A673 (cell line): ENCODE results near the gene GSX2. TPM values are rescaled to one million over a fixed set of nuclear protein-coding genes. Genes with fewer than 3 reads are reported as not detected.

Source experiments
- BruUV-seq: library from RNA; stranded (reverse); fragments of 400-500 nt; replicated peaks from 2 replicates; lab custom pipeline; 2021; lab: Mats Ljungman, UMichigan
- CTCF ChIA-PET: fragments of 300-600 bp; sonication (Branson Sonifier 250); formaldehyde crosslinking; loops from one replicate; lab custom pipeline; 2022; ENCODE audit warnings: antibody characterized with exemption; lab: Charles Lee
- POLR2A ChIA-PET: fragments of 300-600 bp; sonication (Branson Sonifier 250); formaldehyde crosslinking; loops from one replicate; lab custom pipeline; 2022; ENCODE audit warnings: antibody characterized with exemption; ENCODE audit not compliant: low non-redundant PET; lab: Charles Lee
- DNase-seq: peaks from one replicate; pipeline ENCODE4 v3.0.0-alpha.2; 2015; ENCODE audit warnings: low spot score
- H3K27ac ChIP-seq: fragments of 200-600 bp; sonication (generic); 2 replicates; pipeline ENCODE4 v1.5.1; 2016; ENCODE audit warnings: mixed run types, low read depth, mild to moderate bottlenecking, mixed read lengths, antibody characterized with exemption, low read length; ENCODE audit not compliant: poor library complexity, severe bottlenecking
- H3K27me3 ChIP-seq: fragments of 200-600 bp; sonication (generic); replicated peaks from 2 replicates; pipeline ENCODE4 v1.6.1; 2017; ENCODE audit warnings: mixed run types, low read depth, mild to moderate bottlenecking, mixed read lengths, antibody characterized with exemption, low read length; ENCODE audit not compliant: insufficient read depth, poor library complexity
- H3K36me3 ChIP-seq: fragments of 200-600 bp; sonication (generic); 2 replicates; pipeline ENCODE4 v1.6.1; 2016; ENCODE audit warnings: mixed run types, mild to moderate bottlenecking, mixed read lengths, antibody characterized with exemption, low read length; ENCODE audit not compliant: insufficient read depth, poor library complexity, severe bottlenecking
- H3K4me1 ChIP-seq: fragments of 200-600 bp; sonication (generic); 2 replicates; pipeline ENCODE4 v1.6.1; 2017; ENCODE audit warnings: mixed run types, mild to moderate bottlenecking, mixed read lengths, antibody characterized with exemption, low read length; ENCODE audit not compliant: insufficient read depth, poor library complexity, severe bottlenecking
- H3K4me3 ChIP-seq: fragments of 200-600 bp; sonication (generic); 2 replicates; pipeline ENCODE4 v1.5.1; 2016; ENCODE audit warnings: low read depth, mixed run types, mild to moderate bottlenecking, mixed read lengths, low read length; ENCODE audit not compliant: poor library complexity, severe bottlenecking
- H3K9me3 ChIP-seq: fragments of 200-600 bp; sonication (generic); 2 replicates; pipeline ENCODE4 v1.6.1; 2016; ENCODE audit warnings: mixed run types, low read depth, mild to moderate bottlenecking, mixed read lengths, antibody characterized with exemption, low read length; ENCODE audit not compliant: poor library complexity, severe bottlenecking
- EZH2 ChIP-seq: fragments of 200-600 bp; sonication (generic); IDR thresholded peaks from 2 replicates; pipeline ENCODE4 v1.6.1; 2017; ENCODE audit warnings: borderline replicate concordance, low read depth, mild to moderate bottlenecking, mixed read lengths, antibody characterized with exemption, low read length; ENCODE audit not compliant: poor library complexity, severe bottlenecking
- intact Hi-C: fragments of 100-400 bp; cut with micrococcal nuclease; formaldehyde crosslinking; loops from one replicate; pipeline ENCODE4 v1.10.0; 2022; ENCODE audit not compliant: unreplicated experiment
- total RNA-seq: library from RNA; stranded (reverse); gene quantifications from 2 replicates; pipeline ENCODE4 v1.2.3, GENCODE V29; 2021
- TF ChIP-seq, protein P1 (sequence below): fragments of 300-800, 200-600 bp; sonication (generic); conservative IDR thresholded peaks from 2 replicates; pipeline ENCODE4 v1.5.1; 2017; ENCODE audit warnings: low read depth, mild to moderate bottlenecking, antibody characterized with exemption, low read length, moderate library complexity, mixed read lengths

The GSX2 gene
- total RNA-seq, 1 experiment from 2014 or later = not detected

DNA sequence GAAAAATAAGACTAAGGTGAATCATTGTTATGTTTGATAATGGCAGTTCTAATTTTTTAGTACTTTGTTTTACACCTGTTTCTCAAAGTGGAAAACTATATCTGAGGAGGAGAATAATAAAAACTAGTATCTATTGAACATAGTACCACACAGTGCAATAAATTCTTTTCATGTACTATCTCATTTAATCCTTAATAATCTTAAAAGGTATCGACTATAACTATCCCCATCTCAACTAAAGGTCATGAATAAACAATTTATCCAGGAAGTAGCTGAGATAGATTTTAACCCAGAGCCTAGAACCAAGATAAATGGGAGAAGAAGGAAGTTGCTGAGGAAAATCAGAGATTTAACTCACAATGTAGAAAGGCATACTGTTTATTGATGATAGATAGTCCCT, 38.1 kb upstream of the GSX2 start:
- peaks cover 4% of the 10 kb centered on the region for H3K4me1 ChIP-seq
- BruUV-seq = no TSS peak
- H3K36me3 ChIP-seq = no peaks in the 10 kb centered on the region
- ChIA-PET POLR2A (no interaction called here), CTCF (no interaction called here)
- no peak overlapping the region for H3K27ac ChIP-seq
- no peaks in the 10 kb centered on the region for H3K9me3 ChIP-seq
- TF ChIP-seq, protein P1, sequence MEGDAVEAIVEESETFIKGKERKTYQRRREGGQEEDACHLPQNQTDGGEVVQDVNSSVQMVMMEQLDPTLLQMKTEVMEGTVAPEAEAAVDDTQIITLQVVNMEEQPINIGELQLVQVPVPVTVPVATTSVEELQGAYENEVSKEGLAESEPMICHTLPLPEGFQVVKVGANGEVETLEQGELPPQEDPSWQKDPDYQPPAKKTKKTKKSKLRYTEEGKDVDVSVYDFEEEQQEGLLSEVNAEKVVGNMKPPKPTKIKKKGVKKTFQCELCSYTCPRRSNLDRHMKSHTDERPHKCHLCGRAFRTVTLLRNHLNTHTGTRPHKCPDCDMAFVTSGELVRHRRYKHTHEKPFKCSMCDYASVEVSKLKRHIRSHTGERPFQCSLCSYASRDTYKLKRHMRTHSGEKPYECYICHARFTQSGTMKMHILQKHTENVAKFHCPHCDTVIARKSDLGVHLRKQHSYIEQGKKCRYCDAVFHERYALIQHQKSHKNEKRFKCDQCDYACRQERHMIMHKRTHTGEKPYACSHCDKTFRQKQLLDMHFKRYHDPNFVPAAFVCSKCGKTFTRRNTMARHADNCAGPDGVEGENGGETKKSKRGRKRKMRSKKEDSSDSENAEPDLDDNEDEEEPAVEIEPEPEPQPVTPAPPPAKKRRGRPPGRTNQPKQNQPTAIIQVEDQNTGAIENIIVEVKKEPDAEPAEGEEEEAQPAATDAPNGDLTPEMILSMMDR = no peak
- TF ChIP-seq EZH2 = no peak
- no peak for DNase-seq
- no peak overlapping the region for H3K4me3 ChIP-seq
- intact Hi-C loops = no loop called here
- no peaks in the 10 kb centered on the region for H3K27me3 ChIP-seq

DNA sequence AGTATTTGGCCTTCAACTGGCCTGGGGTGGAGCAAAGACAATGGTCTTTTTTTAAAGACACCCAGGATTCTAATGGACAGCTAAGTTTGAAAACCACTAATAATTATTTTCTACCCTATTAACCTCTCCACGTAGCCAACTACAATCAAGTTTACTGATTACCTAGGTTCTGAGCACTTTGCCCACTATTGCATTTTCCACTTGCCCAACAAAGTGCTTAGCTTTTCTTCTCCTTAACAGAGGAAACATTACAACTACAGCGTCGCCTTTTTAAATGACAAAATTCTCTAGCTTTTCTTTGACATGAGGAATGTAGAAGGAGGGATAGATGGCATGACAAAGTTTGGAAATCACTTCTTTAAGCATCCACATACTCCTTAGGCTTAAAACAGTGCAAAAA, 37.6 kb upstream of the GSX2 start:
- H3K9me3 ChIP-seq = no peaks in the 10 kb centered on the region
- H3K36me3 ChIP-seq = no peaks in the 10 kb centered on the region
- TSS peak; percentile 27 for BruUV-seq
- no peaks in the 10 kb centered on the region for H3K27me3 ChIP-seq
- DNase-seq = no peak
- peak overlapping the region; percentile 73 for H3K4me3 ChIP-seq
- ChIA-PET POLR2A (no interaction called here), CTCF (no interaction called here)
- intact Hi-C loops = no loop called here
- H3K4me1 ChIP-seq = peaks cover 4% of the 10 kb centered on the region
- H3K27ac ChIP-seq = no peak overlapping the region
- no peak for TF ChIP-seq EZH2
- TF ChIP-seq, protein P1 = no peak

DNA sequence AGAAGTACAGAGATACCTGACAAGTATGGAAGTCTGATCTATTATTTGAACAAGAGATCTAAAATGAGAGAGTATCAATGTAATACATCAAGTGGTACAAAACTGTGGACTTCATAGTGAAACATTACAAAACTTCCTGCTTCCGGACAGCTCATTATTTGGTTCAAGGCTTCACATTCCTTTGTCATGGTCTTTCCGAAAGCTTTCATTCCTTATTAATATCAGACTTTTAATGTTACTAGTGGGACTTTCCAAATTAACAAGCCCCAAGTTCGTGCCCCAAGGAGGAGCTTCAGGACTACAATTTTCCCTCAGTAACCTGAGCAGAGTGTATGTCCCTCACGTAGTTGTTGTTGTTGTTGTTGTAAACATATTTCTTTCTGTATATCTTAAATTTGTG, 36.7 kb upstream of the GSX2 start:
- peaks cover 4% of the 10 kb centered on the region for H3K4me1 ChIP-seq
- POLR2A ChIA-PET = interaction anchor here (0.6 kb wide), 1 partner anchor 142 kb away, joined by 4 read pairs; no protein-coding TSS in a partner anchor

More for the DNA sequence above, 36.7 kb upstream of the GSX2 start:
- DNase-seq = no peak
- peak overlapping the region; percentile 64 for H3K27ac ChIP-seq
- intact Hi-C loops = no loop called here
- H3K4me3 ChIP-seq = peak overlapping the region; percentile 73
- no peaks in the 10 kb centered on the region for H3K36me3 ChIP-seq
- CTCF ChIA-PET = no interaction called here
- TF ChIP-seq EZH2 = no peak
- TF ChIP-seq, protein P1 = no peak
- H3K27me3 ChIP-seq = no peaks in the 10 kb centered on the region
- no peaks in the 10 kb centered on the region for H3K9me3 ChIP-seq
- BruUV-seq = no TSS peak
